ENCODE data around the gene C3orf20.

C3orf20 gene

DNA sequence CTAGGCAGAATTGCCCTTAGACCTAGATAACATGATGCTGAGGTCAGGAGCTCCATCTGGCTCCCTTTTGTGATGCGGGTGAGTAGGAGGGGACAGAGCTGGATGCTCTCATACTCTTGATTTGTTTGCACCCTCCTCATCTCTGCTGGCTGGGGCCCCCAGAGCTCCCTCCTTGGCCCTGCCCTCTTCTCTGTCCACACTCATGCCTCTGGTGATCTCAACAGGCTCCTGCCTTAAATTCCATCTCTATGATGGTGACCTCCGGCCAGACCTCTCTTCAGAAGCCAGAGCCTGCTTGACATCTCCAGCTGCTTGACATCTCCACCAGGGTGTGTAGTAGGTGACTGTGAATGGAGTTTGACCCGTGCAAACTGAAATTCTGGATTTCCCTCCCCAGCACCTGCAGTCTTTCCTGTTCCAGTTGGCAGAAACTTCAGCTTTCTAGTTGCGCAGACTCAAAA is 139.5 kb downstream of the C3orf20 start:
- Histone ChIP-seq H2AFZ (ENCODE audit: insufficient read depth, low read length, poor library complexity) (no peak overlapping the region), H2BK12ac (ENCODE audit: low read length) (no peak overlapping the region), H2BK5ac (ENCODE audit: low read depth, low read length, poor library complexity) (no peak overlapping the region), H3K27ac (ENCODE audit: low read depth, low read length) (no peak overlapping the region), H3K4ac (ENCODE audit: low read depth, low read length) (no peak overlapping the region), H3K23ac (ENCODE audit: low read length) (no peak overlapping the region), H3K79me1 (ENCODE audit: low read length) (peaks cover 4% of the 10 kb centered on the region), H2BK120ac (ENCODE audit: insufficient read depth, low read length, poor library complexity) (no peak overlapping the region), H3K27me3 (ENCODE audit: insufficient read depth, low read length) (peaks cover 6% of the 10 kb centered on the region), H2AK5ac (ENCODE audit: low read length) (no peak overlapping the region), H3K4me1 (ENCODE audit: control insufficient read depth in 1 of 2, insufficient read depth in 2 of 2, low read length in 2 of 2) (peaks cover 11 to 18% of the 10 kb centered on the region in 2 experiments), H3K14ac (ENCODE audit: low read length) (no peak overlapping the region), H3K9me3 (ENCODE audit: insufficient read depth, low read depth, low read length) (no peaks in the 10 kb centered on the region), H4K12ac (ENCODE audit: low read depth, low read length) (no peak overlapping the region), H3K79me2 (ENCODE audit: control insufficient read depth, insufficient read depth, low read length, poor library complexity) (peaks cover 3% of the 10 kb centered on the region), H3K4me2 (ENCODE audit: low read length) (no peak overlapping the region), H3K4me3 (ENCODE audit: low read depth, low read length) (no peak overlapping the region), H3K36me3 (ENCODE audit: control insufficient read depth in 1 of 2, insufficient read depth in 2 of 2, low read length in 2 of 2) (peaks cover 2 to 7% of the 10 kb centered on the region in 2 experiments), H4K91ac (ENCODE audit: low read depth, low read length) (no peak overlapping the region), H4K8ac (ENCODE audit: low read depth, low read length) (no peak overlapping the region), H3K18ac (ENCODE audit: low read length) (no peak overlapping the region), H3K9ac (ENCODE audit: low read length) (no peak overlapping the region)
- peak; percentile 12 to 61 for DNase-seq
- no CpG with 5 or more reads among the region's 4 CpGs for WGBS (ENCODE audit: extremely low coverage, insufficient coverage, insufficient read length)

DNA sequence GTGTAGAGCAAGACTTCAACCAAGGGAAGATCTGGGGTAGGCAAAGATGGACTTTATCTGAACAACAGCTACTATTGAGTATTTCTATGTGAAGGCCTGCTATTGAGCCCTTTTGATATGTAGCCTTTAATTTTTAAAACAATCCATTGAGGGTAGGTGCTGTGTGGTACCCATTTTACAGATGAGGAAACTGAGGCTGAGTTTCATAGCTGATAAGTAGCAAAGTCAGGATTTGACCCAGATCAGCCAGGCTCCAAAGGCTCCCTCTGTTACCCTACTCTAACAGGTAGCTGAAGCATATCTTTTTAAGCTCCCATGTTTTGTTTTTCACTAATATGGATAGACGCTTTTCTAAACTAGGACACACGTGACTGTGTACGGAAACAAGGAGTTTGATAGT is 141.4 kb downstream of the C3orf20 start:
- Histone ChIP-seq H2AFZ (ENCODE audit: insufficient read depth, low read length, poor library complexity) (no peak overlapping the region), H3K9me3 (ENCODE audit: insufficient read depth, low read depth, low read length) (no peaks in the 10 kb centered on the region), H3K79me2 (ENCODE audit: control insufficient read depth, insufficient read depth, low read length, poor library complexity) (no peaks in the 10 kb centered on the region), H4K12ac (ENCODE audit: low read depth, low read length) (no peak overlapping the region), H3K9ac (ENCODE audit: low read length) (no peak overlapping the region), H3K18ac (ENCODE audit: low read length) (no peak overlapping the region), H4K8ac (ENCODE audit: low read depth, low read length) (no peak overlapping the region), H2BK120ac (ENCODE audit: insufficient read depth, low read length, poor library complexity) (no peak overlapping the region), H4K91ac (ENCODE audit: low read depth, low read length) (no peak overlapping the region), H3K79me1 (ENCODE audit: low read length) (no peaks in the 10 kb centered on the region), H3K4me1 (ENCODE audit: control insufficient read depth in 1 of 2, insufficient read depth in 2 of 2, low read length in 2 of 2) (peaks cover 7 to 8% of the 10 kb centered on the region in 2 experiments), H3K36me3 (ENCODE audit: control insufficient read depth in 1 of 2, insufficient read depth in 2 of 2, low read length in 2 of 2) (peaks cover 14 to 22% of the 10 kb centered on the region in 2 experiments), H3K4me2 (ENCODE audit: low read length) (no peak overlapping the region), H3K27me3 (ENCODE audit: insufficient read depth, low read length) (no peaks in the 10 kb centered on the region), H3K4ac (ENCODE audit: low read depth, low read length) (no peak overlapping the region), H3K27ac (ENCODE audit: low read depth, low read length) (no peak overlapping the region), H3K23ac (ENCODE audit: low read length) (no peak overlapping the region), H2BK5ac (ENCODE audit: low read depth, low read length, poor library complexity) (no peak overlapping the region), H3K14ac (ENCODE audit: low read length) (no peak overlapping the region), H2BK12ac (ENCODE audit: low read length) (no peak overlapping the region), H3K4me3 (ENCODE audit: low read depth, low read length) (no peak overlapping the region), H2AK5ac (ENCODE audit: low read length) (no peak overlapping the region)
- WGBS (ENCODE audit: extremely low coverage, insufficient coverage, insufficient read length), result no CpG with 5 or more reads among the region's 3 CpGs
- no peak for DNase-seq

DNA sequence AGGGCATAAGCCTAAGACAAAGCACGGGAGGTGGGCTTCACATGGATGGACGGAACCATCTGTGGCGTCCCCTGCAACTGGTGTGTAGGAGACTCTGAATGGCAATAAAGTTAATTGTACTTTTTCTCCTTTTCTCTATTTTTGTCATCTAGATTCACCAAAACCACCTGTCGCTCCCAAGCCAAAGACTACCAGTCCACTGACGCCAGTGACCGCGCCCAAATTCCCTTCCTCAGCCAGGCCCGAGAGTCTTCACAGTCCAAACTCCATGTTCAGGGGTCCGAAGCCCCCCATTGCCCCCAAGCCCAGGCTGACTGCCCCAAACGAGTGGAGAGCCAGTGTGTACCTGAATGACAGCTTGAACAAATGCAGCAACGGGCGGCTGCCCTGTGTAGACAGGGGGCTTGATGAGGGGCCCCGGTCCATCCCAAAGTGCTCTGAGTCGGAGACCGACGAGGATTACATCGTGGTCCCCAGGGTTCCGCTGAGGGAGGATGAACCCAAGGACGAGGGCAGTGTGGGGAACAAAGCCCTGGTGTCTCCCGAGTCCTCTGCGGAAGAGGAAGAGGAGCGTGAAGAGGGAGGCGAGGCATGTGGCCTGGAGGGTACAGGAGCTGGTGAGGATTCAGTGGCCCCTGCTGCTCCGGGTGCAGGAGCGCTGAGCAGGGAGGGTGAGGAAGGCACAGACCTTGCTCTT is 144.0 kb downstream of the C3orf20 start, which contains the start of gene FGD5:
FGD5 (plus strand) TSS at position 159 of the 697 bp plus-strand sequence; CDS start at position 269, 110 bp downstream.
- Histone ChIP-seq H3K27ac (ENCODE audit: low read depth, low read length) (no peak within 1 kb of the TSS), H3K18ac (ENCODE audit: low read length) (no peak within 1 kb of the TSS), H3K23ac (ENCODE audit: low read length) (no peak within 1 kb of the TSS), H3K4me3 (ENCODE audit: low read depth, low read length) (no peak within 1 kb of the TSS), H3K4me1 (ENCODE audit: control insufficient read depth in 1 of 2, insufficient read depth in 2 of 2, low read length in 2 of 2) (peaks cover 6 to 15% of the 10 kb centered on the region in 2 experiments), H2BK5ac (ENCODE audit: low read depth, low read length, poor library complexity) (no peak within 1 kb of the TSS), H4K91ac (ENCODE audit: low read depth, low read length) (no peak within 1 kb of the TSS), H3K4me2 (ENCODE audit: low read length) (no peak within 1 kb of the TSS), H3K9ac (ENCODE audit: low read length) (no peak within 1 kb of the TSS), H3K27me3 (ENCODE audit: insufficient read depth, low read length) (no peaks in the 10 kb centered on the region), H3K36me3 (ENCODE audit: control insufficient read depth in 1 of 2, insufficient read depth in 2 of 2, low read length in 2 of 2) (peaks cover 14 to 24% of the 10 kb centered on the region in 2 experiments), H2BK120ac (ENCODE audit: insufficient read depth, low read length, poor library complexity) (no peak within 1 kb of the TSS), H4K8ac (ENCODE audit: low read depth, low read length) (no peak within 1 kb of the TSS), H3K14ac (ENCODE audit: low read length) (no peak within 1 kb of the TSS), H3K9me3 (ENCODE audit: insufficient read depth, low read depth, low read length) (no peaks in the 10 kb centered on the region), H3K79me2 (ENCODE audit: control insufficient read depth, insufficient read depth, low read length, poor library complexity) (no peaks in the 10 kb centered on the region), H2BK12ac (ENCODE audit: low read length) (no peak within 1 kb of the TSS), H3K4ac (ENCODE audit: low read depth, low read length) (no peak within 1 kb of the TSS), H4K12ac (ENCODE audit: low read depth, low read length) (no peak within 1 kb of the TSS), H3K79me1 (ENCODE audit: low read length) (no peaks in the 10 kb centered on the region), H2AFZ (ENCODE audit: insufficient read depth, low read length, poor library complexity) (no peak within 1 kb of the TSS), H2AK5ac (ENCODE audit: low read length) (no peak within 1 kb of the TSS)
- DNase-seq, result no peak
- WGBS (ENCODE audit: extremely low coverage, insufficient coverage, insufficient read length), result no CpG with 5 or more reads among the region's 25 CpGs

DNA sequence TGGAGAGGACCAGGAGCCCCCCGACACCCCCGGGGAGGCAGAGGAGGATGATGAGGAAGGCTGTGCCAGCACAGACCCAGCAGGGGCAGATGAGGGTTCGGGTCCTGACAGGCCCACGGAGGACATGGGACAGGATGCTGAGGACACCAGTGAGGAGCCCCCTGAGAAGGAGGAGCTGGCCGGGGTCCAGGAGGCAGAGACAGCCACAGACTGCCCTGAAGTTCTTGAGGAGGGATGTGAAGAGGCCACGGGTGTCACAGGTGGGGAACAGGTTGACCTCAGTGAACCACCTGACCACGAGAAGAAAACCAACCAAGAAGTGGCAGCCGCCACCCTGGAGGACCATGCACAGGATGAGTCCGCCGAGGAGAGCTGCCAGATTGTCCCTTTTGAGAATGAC is 144.7 kb downstream of the C3orf20 start:
- H2AK5ac ChIP-seq (ENCODE audit: low read length), result no peak overlapping the region
- no peak overlapping the region for H4K91ac ChIP-seq (ENCODE audit: low read depth, low read length)
- H4K8ac ChIP-seq (ENCODE audit: low read depth, low read length), result no peak overlapping the region
- H3K9ac ChIP-seq (ENCODE audit: low read length), result no peak overlapping the region
- H2BK12ac ChIP-seq (ENCODE audit: low read length), result no peak overlapping the region
- no peak overlapping the region for H3K4me3 ChIP-seq (ENCODE audit: low read depth, low read length)
- no peaks in the 10 kb centered on the region for H3K27me3 ChIP-seq (ENCODE audit: insufficient read depth, low read length)
- peaks cover under 1 to 11% of the 10 kb centered on the region in 2 experiments for H3K4me1 ChIP-seq (ENCODE audit: control insufficient read depth in 1 of 2, insufficient read depth in 2 of 2, low read length in 2 of 2)
- no peaks in the 10 kb centered on the region for H3K79me1 ChIP-seq (ENCODE audit: low read length)
- no peak overlapping the region for H3K18ac ChIP-seq (ENCODE audit: low read length)
- no peak overlapping the region for H2AFZ ChIP-seq (ENCODE audit: insufficient read depth, low read length, poor library complexity)
- H3K36me3 ChIP-seq (ENCODE audit: control insufficient read depth in 1 of 2, insufficient read depth in 2 of 2, low read length in 2 of 2), result peaks cover 14 to 24% of the 10 kb centered on the region in 2 experiments
- H3K9me3 ChIP-seq (ENCODE audit: insufficient read depth, low read depth, low read length), result no peaks in the 10 kb centered on the region
- no peaks in the 10 kb centered on the region for H3K79me2 ChIP-seq (ENCODE audit: control insufficient read depth, insufficient read depth, low read length, poor library complexity)
- no peak overlapping the region for H3K14ac ChIP-seq (ENCODE audit: low read length)
- H2BK5ac ChIP-seq (ENCODE audit: low read depth, low read length, poor library complexity), result no peak overlapping the region
- no peak overlapping the region for H2BK120ac ChIP-seq (ENCODE audit: insufficient read depth, low read length, poor library complexity)
- no peak overlapping the region for H3K4me2 ChIP-seq (ENCODE audit: low read length)
- DNase-seq, result no peak
- no peak overlapping the region for H3K27ac ChIP-seq (ENCODE audit: low read depth, low read length)
- H3K4ac ChIP-seq (ENCODE audit: low read depth, low read length), result no peak overlapping the region
- no peak overlapping the region for H4K12ac ChIP-seq (ENCODE audit: low read depth, low read length)
- WGBS (ENCODE audit: extremely low coverage, insufficient coverage, insufficient read length), result no CpG with 5 or more reads among the region's 10 CpGs
- no peak overlapping the region for H3K23ac ChIP-seq (ENCODE audit: low read length)
